ENCODE results near the gene FNDC1. TPM values are rescaled to one million over a fixed set of nuclear protein-coding genes. Genes with fewer than 3 reads are reported as not detected.

Gene FNDC1
- total RNA-seq, 4 donors from 2014 or later: 13.6 to 23.2 (median 15.1) TPM

- Histone ChIP-seq H3K4me3 (replicated peaks in 1 of 3) (no peak overlapping the region), H3K4me1 (no peaks in the 10 kb centered on the region)
- 75 to 85% methylated on average over 4 to 5 of the region's 5 CpGs for WGBS, 2 donors
These were observed 43.2 kb upstream of the FNDC1 start for GRCh38 chr6:159125951-159126352.

GRCh38 chr6:159126590-159126989 lies 42.6 kb upstream of the FNDC1 start:
- 39 to 45% methylated on average over 4 to 5 of the region's 5 CpGs for WGBS, 2 donors
- no peaks in the 10 kb centered on the region for H3K36me3 ChIP-seq
- no peaks in the 10 kb centered on the region for H3K4me1 ChIP-seq
- intact Hi-C loops (cut with DNase I): no loop called here
- H3K9me3 ChIP-seq: no peaks in the 10 kb centered on the region
- TF ChIP-seq POLR2A (IDR thresholded peaks at IDR 0.05): no peak
- no peak for TF ChIP-seq CTCF (IDR thresholded peaks at IDR 0.05)
- H3K4me3 ChIP-seq (replicated peaks in 1 of 3): no peak overlapping the region
- peak overlapping the region; percentile 36 to 68 (median 41) for H3K27ac ChIP-seq
- H3K27me3 ChIP-seq: no peaks in the 10 kb centered on the region
- peak; percentile 87 to 92 for DNase-seq

More at GRCh38 chr6:159125951-159126352, 43.2 kb upstream of the FNDC1 start:
- no peaks in the 10 kb centered on the region for H3K27me3 ChIP-seq
- intact Hi-C loops (cut with DNase I): no loop called here
- H3K36me3 ChIP-seq: no peaks in the 10 kb centered on the region
- no peak for DNase-seq
- no peaks in the 10 kb centered on the region for H3K9me3 ChIP-seq
- peak overlapping the region in 2 of 3 donors; percentile 41 to 68 for H3K27ac ChIP-seq
- TF ChIP-seq CTCF (IDR thresholded peaks at IDR 0.05): no peak
- TF ChIP-seq POLR2A (IDR thresholded peaks at IDR 0.05): no peak

- Histone ChIP-seq H3K27ac (no peak overlapping the region), H3K9me3 (no peaks in the 10 kb centered on the region), H3K36me3 (no peaks in the 10 kb centered on the region), H3K4me1 (peaks cover 5% of the 10 kb centered on the region in 2 donors), H3K27me3 (no peaks in the 10 kb centered on the region), H3K4me3 (replicated peaks in 1 of 3) (no peak overlapping the region)
- DNase-seq: no peak
- TF ChIP-seq CTCF (IDR thresholded peaks at IDR 0.05) (no peak), POLR2A (IDR thresholded peaks at IDR 0.05) (no peak)
- 96% methylated on average over 7 to 10 of the region's 12 CpGs for WGBS, 2 donors
- intact Hi-C loops (cut with DNase I): no loop called here
These were observed 41.5 kb upstream of the FNDC1 start for GRCh38 chr6:159127701-159128100.

- no peaks in the 10 kb centered on the region for H3K36me3 ChIP-seq
These were observed 40.2 kb upstream of the FNDC1 start for GRCh38 chr6:159128978-159129377.

More at GRCh38 chr6:159128978-159129377, 40.2 kb upstream of the FNDC1 start:
- Histone ChIP-seq H3K9me3 (no peaks in the 10 kb centered on the region), H3K27me3 (no peaks in the 10 kb centered on the region), H3K4me1 (peaks cover 5% of the 10 kb centered on the region in 2 donors), H3K27ac (no peak overlapping the region), H3K4me3 (replicated peaks in 1 of 3) (no peak overlapping the region)
- intact Hi-C loops (cut with DNase I): no loop called here
- WGBS, 2 donors: 93 to 98% methylated on average over 30 of the region's 30 CpGs
- no peak for DNase-seq
- no peak for TF ChIP-seq POLR2A (IDR thresholded peaks at IDR 0.05)
- no peak for TF ChIP-seq CTCF (IDR thresholded peaks at IDR 0.05)

All from thyroid gland (tissue), 4 donors.